ENCODE measurements around the gene NUP42. TPM values are rescaled to one million over a fixed set of nuclear protein-coding genes. Genes with fewer than 3 reads are reported as not detected.

The NUP42 gene
- total RNA-seq, 1 experiment from 2014 or later: 40.8 TPM

DNA sequence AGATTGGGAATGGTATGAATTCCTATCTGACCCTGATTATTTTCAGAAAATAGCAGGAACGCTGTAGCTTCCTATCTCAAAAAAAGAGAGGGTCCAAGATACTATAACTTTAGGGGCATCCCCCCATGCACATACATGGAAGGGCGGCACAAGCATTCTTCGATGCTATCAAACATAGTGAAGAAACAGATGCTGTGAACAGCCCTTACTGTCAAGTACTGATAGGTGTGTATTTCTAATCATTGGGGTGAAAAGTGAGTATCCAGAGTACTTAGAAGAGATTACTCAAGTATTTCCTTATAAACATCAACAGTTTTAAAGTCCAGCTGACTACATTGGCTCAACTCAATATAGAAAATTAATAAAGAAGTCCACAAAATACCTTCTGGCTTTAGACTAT, 17.0 kb upstream of the NUP42 start:
- no peaks in the 10 kb centered on the region for H3K9me3 Mint-ChIP-seq
- DNase-seq (ENCODE audit: low spot score): no peak
- no peak overlapping the region for H3K27ac Mint-ChIP-seq
- no peak for ATAC-seq
- TF ChIP-seq ZBTB21 (CRISPR knock-in tag; IDR thresholded peaks at IDR 0.05; ENCODE audit: borderline replicate concordance) (no peak), MXD4 (CRISPR knock-in tag; IDR thresholded peaks at IDR 0.05; ENCODE audit: borderline replicate concordance) (no peak), OVOL2 (CRISPR knock-in tag; IDR thresholded peaks at IDR 0.05; ENCODE audit: borderline replicate concordance) (no peak), TP53 (CRISPR knock-in tag; IDR thresholded peaks at IDR 0.05) (no peak), HMGA2 (CRISPR knock-in tag; IDR thresholded peaks at IDR 0.05) (no peak)
- TF ChIP-seq, protein P1, sequence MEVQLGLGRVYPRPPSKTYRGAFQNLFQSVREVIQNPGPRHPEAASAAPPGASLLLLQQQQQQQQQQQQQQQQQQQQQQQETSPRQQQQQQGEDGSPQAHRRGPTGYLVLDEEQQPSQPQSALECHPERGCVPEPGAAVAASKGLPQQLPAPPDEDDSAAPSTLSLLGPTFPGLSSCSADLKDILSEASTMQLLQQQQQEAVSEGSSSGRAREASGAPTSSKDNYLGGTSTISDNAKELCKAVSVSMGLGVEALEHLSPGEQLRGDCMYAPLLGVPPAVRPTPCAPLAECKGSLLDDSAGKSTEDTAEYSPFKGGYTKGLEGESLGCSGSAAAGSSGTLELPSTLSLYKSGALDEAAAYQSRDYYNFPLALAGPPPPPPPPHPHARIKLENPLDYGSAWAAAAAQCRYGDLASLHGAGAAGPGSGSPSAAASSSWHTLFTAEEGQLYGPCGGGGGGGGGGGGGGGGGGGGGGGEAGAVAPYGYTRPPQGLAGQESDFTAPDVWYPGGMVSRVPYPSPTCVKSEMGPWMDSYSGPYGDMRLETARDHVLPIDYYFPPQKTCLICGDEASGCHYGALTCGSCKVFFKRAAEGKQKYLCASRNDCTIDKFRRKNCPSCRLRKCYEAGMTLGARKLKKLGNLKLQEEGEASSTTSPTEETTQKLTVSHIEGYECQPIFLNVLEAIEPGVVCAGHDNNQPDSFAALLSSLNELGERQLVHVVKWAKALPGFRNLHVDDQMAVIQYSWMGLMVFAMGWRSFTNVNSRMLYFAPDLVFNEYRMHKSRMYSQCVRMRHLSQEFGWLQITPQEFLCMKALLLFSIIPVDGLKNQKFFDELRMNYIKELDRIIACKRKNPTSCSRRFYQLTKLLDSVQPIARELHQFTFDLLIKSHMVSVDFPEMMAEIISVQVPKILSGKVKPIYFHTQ (CRISPR knock-in tag; IDR thresholded peaks at IDR 0.05): no peak
- TF ChIP-seq, protein P2, sequence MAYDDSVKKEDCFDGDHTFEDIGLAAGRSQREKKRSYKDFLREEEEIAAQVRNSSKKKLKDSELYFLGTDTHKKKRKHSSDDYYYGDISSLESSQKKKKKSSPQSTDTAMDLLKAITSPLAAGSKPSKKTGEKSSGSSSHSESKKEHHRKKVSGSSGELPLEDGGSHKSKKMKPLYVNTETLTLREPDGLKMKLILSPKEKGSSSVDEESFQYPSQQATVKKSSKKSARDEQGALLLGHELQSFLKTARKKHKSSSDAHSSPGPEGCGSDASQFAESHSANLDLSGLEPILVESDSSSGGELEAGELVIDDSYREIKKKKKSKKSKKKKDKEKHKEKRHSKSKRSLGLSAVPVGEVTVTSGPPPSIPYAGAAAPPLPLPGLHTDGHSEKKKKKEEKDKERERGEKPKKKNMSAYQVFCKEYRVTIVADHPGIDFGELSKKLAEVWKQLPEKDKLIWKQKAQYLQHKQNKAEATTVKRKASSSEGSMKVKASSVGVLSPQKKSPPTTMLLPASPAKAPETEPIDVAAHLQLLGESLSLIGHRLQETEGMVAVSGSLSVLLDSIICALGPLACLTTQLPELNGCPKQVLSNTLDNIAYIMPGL (CRISPR knock-in tag; IDR thresholded peaks at IDR 0.05): no peak
- TF ChIP-seq, protein P3, sequence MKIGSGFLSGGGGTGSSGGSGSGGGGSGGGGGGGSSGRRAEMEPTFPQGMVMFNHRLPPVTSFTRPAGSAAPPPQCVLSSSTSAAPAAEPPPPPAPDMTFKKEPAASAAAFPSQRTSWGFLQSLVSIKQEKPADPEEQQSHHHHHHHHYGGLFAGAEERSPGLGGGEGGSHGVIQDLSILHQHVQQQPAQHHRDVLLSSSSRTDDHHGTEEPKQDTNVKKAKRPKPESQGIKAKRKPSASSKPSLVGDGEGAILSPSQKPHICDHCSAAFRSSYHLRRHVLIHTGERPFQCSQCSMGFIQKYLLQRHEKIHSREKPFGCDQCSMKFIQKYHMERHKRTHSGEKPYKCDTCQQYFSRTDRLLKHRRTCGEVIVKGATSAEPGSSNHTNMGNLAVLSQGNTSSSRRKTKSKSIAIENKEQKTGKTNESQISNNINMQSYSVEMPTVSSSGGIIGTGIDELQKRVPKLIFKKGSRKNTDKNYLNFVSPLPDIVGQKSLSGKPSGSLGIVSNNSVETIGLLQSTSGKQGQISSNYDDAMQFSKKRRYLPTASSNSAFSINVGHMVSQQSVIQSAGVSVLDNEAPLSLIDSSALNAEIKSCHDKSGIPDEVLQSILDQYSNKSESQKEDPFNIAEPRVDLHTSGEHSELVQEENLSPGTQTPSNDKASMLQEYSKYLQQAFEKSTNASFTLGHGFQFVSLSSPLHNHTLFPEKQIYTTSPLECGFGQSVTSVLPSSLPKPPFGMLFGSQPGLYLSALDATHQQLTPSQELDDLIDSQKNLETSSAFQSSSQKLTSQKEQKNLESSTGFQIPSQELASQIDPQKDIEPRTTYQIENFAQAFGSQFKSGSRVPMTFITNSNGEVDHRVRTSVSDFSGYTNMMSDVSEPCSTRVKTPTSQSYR (CRISPR knock-in tag; IDR thresholded peaks at IDR 0.05): no peak
- H3K27me3 Mint-ChIP-seq (ENCODE audit: low read depth): no peaks in the 10 kb centered on the region
- no peak overlapping the region for H3K4me3 Mint-ChIP-seq
- CTCF ChIA-PET: no interaction called here
- no peaks in the 10 kb centered on the region for H3K36me3 Mint-ChIP-seq
- POLR2A ChIA-PET: no interaction called here
- H3K4me1 Mint-ChIP-seq: no peaks in the 10 kb centered on the region

DNA sequence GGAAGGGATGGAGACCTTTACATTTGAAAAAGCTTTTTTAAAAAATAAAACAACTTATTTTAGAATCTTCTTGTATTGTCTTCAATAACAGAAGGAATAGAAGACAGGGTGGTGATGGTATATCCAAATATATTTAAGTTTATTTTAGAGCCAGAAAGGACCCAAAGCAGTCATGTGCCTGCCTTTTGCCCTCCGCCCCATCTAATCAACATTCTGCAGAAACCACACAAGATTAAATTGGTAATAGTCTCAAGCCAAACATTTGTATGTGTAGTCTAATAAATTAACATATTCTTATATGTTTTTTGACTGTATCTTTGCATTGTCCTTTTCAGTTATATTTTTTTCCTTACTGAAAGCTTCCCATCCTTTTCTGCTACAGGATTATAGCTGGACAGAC, 16.5 kb upstream of the NUP42 start:
- H3K4me1 Mint-ChIP-seq: no peaks in the 10 kb centered on the region
- POLR2A ChIA-PET: no interaction called here

DNA sequence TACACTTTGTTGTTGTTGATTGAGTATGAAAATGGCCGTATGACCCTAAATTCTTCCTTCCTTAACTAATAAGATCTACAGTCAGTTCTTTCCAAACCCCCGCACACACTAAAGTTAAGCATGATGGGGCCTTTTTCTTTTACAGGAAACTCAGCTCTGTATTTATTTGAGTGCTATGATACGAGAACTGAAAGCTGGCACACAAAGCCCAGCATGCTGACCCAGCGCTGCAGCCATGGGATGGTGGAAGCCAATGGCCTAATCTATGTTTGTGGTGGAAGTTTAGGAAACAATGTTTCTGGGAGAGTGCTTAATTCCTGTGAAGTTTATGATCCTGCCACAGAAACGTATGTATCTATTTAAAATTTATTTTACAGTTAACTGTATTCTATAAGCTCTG, 14.2 kb upstream of the NUP42 start:
- no peak for TF ChIP-seq ETV6 (CRISPR knock-in tag; IDR thresholded peaks at IDR 0.05)
- CTCF ChIA-PET: no interaction called here

More for the DNA sequence above, 16.5 kb upstream of the NUP42 start:
- Mint-ChIP-seq H3K36me3 (no peaks in the 10 kb centered on the region; the same call in 1 of the 2 replicates), H3K4me3 (no peak overlapping the region), H3K27me3 (ENCODE audit: low read depth) (no peaks in the 10 kb centered on the region), H3K27ac (no peak overlapping the region), H3K9me3 (no peaks in the 10 kb centered on the region)
- CTCF ChIA-PET: no interaction called here
- DNase-seq (ENCODE audit: low spot score): no peak
- TF ChIP-seq ETV6 (CRISPR knock-in tag; IDR thresholded peaks at IDR 0.05) (no peak), NFYB (CRISPR knock-in tag; conservative IDR thresholded peaks at IDR 0.05; ENCODE audit: low read depth) (no peak)
- TF ChIP-seq, protein P3 (CRISPR knock-in tag; IDR thresholded peaks at IDR 0.05): no peak
- no peak for ATAC-seq

More for the DNA sequence above, 14.2 kb upstream of the NUP42 start:
- Mint-ChIP-seq H3K27ac (no peak overlapping the region), H3K9me3 (no peaks in the 10 kb centered on the region), H3K27me3 (ENCODE audit: low read depth) (no peaks in the 10 kb centered on the region; the same call in 1 of the 2 replicates), H3K4me1 (no peaks in the 10 kb centered on the region), H3K4me3 (no peak overlapping the region), H3K36me3 (peaks cover 3% of the 10 kb centered on the region)
- POLR2A ChIA-PET: no interaction called here
- no peak for DNase-seq (ENCODE audit: low spot score)
- ATAC-seq: no peak
